ENCODE measurements around the gene NGLY1. TPM values are rescaled to one million over a fixed set of nuclear protein-coding genes. Genes with fewer than 3 reads are reported as not detected.

The NGLY1 gene
- total RNA-seq, 1 donor from 2014 or later, result 34.1 TPM

DNA sequence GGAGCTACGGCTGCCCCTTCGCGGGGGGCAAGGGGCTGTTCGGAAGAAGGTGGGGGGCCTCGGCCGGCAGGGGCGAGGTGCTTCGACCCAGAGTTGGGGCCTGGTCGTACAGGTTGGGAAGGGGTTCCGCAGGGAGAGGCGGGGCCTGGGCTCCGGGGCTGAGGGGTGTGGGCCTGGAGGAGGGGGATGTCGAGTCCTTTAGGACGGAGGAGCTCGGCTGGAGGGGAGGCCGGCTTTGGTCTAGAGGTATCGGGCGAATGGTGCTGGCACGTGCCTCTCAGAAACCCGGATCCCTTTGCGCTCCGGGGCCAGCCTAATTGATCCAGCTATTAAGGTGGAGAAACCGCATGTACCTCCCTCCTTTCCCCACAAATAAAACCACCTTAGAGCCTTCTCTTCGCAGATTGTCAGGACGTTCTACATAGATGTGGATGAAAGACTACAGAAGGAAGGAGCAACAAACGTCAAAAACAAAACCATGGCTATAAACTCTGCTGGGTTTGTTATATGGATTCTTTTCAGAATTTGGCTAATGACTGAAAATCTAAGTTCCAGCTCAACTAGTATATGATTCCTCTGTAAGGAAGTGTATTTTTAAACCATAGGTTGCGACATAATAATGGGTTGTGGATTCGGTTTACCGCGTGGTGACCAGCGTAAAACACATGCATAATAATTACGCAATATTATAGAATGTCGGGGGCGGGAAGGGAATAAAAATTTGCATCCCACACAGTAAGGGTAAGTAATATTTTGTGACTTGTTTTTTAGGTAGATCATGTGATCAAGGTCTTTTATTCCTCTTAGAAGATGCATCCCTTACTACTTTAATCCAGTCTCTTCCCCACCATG lies 644 bp upstream of the NGLY1 start:
- intact Hi-C loops (cut with DNase I), result no loop called here
- ATAC-seq, result peak; percentile 66 to 70
- H3K4me1 ChIP-seq, result peaks cover 37% of the 10 kb centered on the region
- H3K9me3 ChIP-seq, result no peaks in the 10 kb centered on the region
- peak; percentile 70 for DNase-seq
- TF ChIP-seq, protein P1, sequence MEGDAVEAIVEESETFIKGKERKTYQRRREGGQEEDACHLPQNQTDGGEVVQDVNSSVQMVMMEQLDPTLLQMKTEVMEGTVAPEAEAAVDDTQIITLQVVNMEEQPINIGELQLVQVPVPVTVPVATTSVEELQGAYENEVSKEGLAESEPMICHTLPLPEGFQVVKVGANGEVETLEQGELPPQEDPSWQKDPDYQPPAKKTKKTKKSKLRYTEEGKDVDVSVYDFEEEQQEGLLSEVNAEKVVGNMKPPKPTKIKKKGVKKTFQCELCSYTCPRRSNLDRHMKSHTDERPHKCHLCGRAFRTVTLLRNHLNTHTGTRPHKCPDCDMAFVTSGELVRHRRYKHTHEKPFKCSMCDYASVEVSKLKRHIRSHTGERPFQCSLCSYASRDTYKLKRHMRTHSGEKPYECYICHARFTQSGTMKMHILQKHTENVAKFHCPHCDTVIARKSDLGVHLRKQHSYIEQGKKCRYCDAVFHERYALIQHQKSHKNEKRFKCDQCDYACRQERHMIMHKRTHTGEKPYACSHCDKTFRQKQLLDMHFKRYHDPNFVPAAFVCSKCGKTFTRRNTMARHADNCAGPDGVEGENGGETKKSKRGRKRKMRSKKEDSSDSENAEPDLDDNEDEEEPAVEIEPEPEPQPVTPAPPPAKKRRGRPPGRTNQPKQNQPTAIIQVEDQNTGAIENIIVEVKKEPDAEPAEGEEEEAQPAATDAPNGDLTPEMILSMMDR (IDR thresholded peaks at IDR 0.05), result no peak
- peak overlapping the region; percentile 84 for H3K4me3 ChIP-seq
- no peaks in the 10 kb centered on the region for H3K27me3 ChIP-seq (ENCODE audit: low read depth)
- H3K36me3 ChIP-seq, result no peaks in the 10 kb centered on the region
- H3K27ac ChIP-seq, result peak overlapping the region; percentile 94

DNA sequence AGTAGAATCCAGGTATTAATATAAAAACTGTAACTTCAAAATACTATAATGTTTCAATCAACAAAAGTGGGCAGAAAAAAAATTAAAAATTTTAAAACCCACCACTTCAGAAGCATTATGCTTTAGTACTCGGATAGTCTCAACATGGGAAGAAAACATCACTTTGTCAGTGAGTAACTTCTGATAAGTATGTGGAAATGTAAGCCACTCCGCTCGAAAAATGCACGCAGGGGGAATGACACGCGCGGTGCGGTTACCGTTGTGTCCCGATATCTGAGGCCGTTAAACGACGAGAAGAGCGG lies 656 bp downstream of the NGLY1 start:
- H3K9me3 ChIP-seq, result no peaks in the 10 kb centered on the region
- peak overlapping the region; percentile 84 for H3K4me3 ChIP-seq
- no peaks in the 10 kb centered on the region for H3K27me3 ChIP-seq (ENCODE audit: low read depth)
- H3K4me1 ChIP-seq, result peaks cover 31% of the 10 kb centered on the region
- TF ChIP-seq, protein P1 (IDR thresholded peaks at IDR 0.05), result no peak
- intact Hi-C loops (cut with DNase I), result no loop called here
- DNase-seq, result no peak
- peaks cover 9% of the 10 kb centered on the region for H3K36me3 ChIP-seq
- ATAC-seq, result no peak
- H3K27ac ChIP-seq, result peak overlapping the region; percentile 94

GRCh38 chr3:25781758-25782594 lies 1.3 kb downstream of the NGLY1 start:
- Histone ChIP-seq H3K27ac (peak overlapping the region; percentile 94), H3K4me1 (peaks cover 31% of the 10 kb centered on the region), H3K36me3 (peaks cover 15% of the 10 kb centered on the region), H3K9me3 (no peaks in the 10 kb centered on the region), H3K27me3 (ENCODE audit: low read depth) (no peaks in the 10 kb centered on the region), H3K4me3 (peak overlapping the region; percentile 84)
- intact Hi-C loops (cut with DNase I), result no loop called here
- TF ChIP-seq, protein P1 (IDR thresholded peaks at IDR 0.05), result no peak
- DNase-seq (no peak), ATAC-seq (no peak)

- H3K27me3 ChIP-seq (ENCODE audit: low read depth), result no peaks in the 10 kb centered on the region
- no peak overlapping the region for H3K4me3 ChIP-seq
- H3K4me1 ChIP-seq, result peaks cover 31% of the 10 kb centered on the region
- DNase-seq (no peak), ATAC-seq (no peak)
- no peak overlapping the region for H3K27ac ChIP-seq
- intact Hi-C loops (cut with DNase I), result no loop called here
- peaks cover 23% of the 10 kb centered on the region for H3K36me3 ChIP-seq
- no peaks in the 10 kb centered on the region for H3K9me3 ChIP-seq
- TF ChIP-seq, protein P1 (IDR thresholded peaks at IDR 0.05), result no peak
Observed at GRCh38 chr3:25781145-25781757, 2.0 kb downstream of the NGLY1 start.

GRCh38 chr3:25780618-25781017 lies 2.6 kb downstream of the NGLY1 start:
- H3K36me3 ChIP-seq, result peaks cover 29% of the 10 kb centered on the region
- H3K27me3 ChIP-seq (ENCODE audit: low read depth), result no peaks in the 10 kb centered on the region
- no peaks in the 10 kb centered on the region for H3K9me3 ChIP-seq
- DNase-seq (no peak), ATAC-seq (no peak)
- H3K4me1 ChIP-seq, result peaks cover 31% of the 10 kb centered on the region
- intact Hi-C loops (cut with DNase I), result no loop called here
- no peak overlapping the region for H3K27ac ChIP-seq
- TF ChIP-seq, protein P1 (IDR thresholded peaks at IDR 0.05), result no peak
- H3K4me3 ChIP-seq, result no peak overlapping the region
